Gastrocnemius medialis (tissue), 4 donors: ENCODE results near the gene CEP55. TPM values are rescaled to one million over a fixed set of nuclear protein-coding genes. Genes with fewer than 3 reads are reported as not detected.
"Not testable (repeated sequence)": the region's sequence is repeated elsewhere in the genome, so short reads cannot be mapped to it uniquely, and the experiment has no call there.

Experiments used
- ATAC-seq, 2 donors: fragments of 150-250 bp; one replicate each; pipeline ENCODE4 v1.9.1; 2016
- DNase-seq, 2 donors: peaks; one replicate each; pipeline ENCODE4 v3.0.0-alpha.2; 2019
- H3K27ac ChIP-seq, 4 donors: fragments of 200-600 bp; sonication (generic); 1 replicate in 1 of 4; 2 replicates in 3 of 4; pipeline ENCODE4 v1.5.1; 2016 to 2018; ENCODE audit warnings: mild to moderate bottlenecking in 2 of 4, moderate library complexity in 1 of 4
- H3K27me3 ChIP-seq, 3 donors: fragments of 200-600 bp; sonication (generic) in 2 of 3; 1 replicate in 1 of 3; 2 replicates in 2 of 3; pipeline versions ENCODE4 v1.5.1 to v1.6.0; 2016 to 2019; ENCODE audit warnings: mild to moderate bottlenecking in 1 of 3, moderate library complexity in 1 of 3
- H3K36me3 ChIP-seq, 2 donors: fragments of 200-600 bp; sonication (generic) in 1 of 2; one replicate each; pipeline ENCODE4 v1.5.1; 2017 to 2018
- H3K4me1 ChIP-seq, 2 donors: fragments of 200-600 bp; sonication (generic) in 1 of 2; one replicate each; pipeline ENCODE4 v1.5.1; 2016 to 2017; ENCODE audit warnings: mild to moderate bottlenecking in 2 of 2
- H3K4me3 ChIP-seq, 4 donors: fragments of 200-600 bp; sonication (generic) in 3 of 4; 1 replicate in 1 of 4; 2 replicates in 3 of 4; pipeline ENCODE4 v1.5.1; 2016 to 2019; ENCODE audit warnings: mild to moderate bottlenecking in 2 of 4
- H3K9me3 ChIP-seq, 3 donors: fragments of 200-600 bp; sonication (generic) in 2 of 3; 1 replicate in 1 of 3; 2 replicates in 2 of 3; pipeline ENCODE4 v1.5.1; 2016 to 2019
- POLR2A ChIP-seq, 2 donors: fragments of 450-650 bp; IDR thresholded peaks; one replicate each; pipeline ENCODE4 v1.6.1; 2017; ENCODE audit warnings: antibody characterized with exemption in 2 of 2, mild to moderate bottlenecking in 2 of 2, moderate library complexity in 2 of 2
- in situ Hi-C, 4 donors: fragments of 200-750 bp; cut with MboI; loops; one replicate each; pipeline versions ENCODE4 v1.15.0 to v1.8.0; 2017; ENCODE audit warnings: low sequenced_read_pairs in 4 of 4
- intact Hi-C: fragments of 100-400 bp; cut with DNase I; formaldehyde crosslinking; loops from one replicate; pipeline ENCODE4 v1.15.1; 2023; ENCODE audit warnings: low total_unique reads
- total RNA-seq, 4 donors: library from RNA; depleted of rRNA; stranded (reverse); fragments of >200 nt; gene quantifications; one replicate each; pipeline versions ENCODE4 v1.1.0 to v1.2.3, GENCODE V29; 2016
- TF ChIP-seq, protein P1 (sequence below), 5 experiments: fragments of 450-650 bp in 3 of 5; fragments of 200-600 bp in 2 of 5; sonication (generic) in 2 of 5; IDR thresholded peaks in 4 of 5; conservative IDR thresholded peaks in 1 of 5; 1 replicate in 4 of 5; 2 replicates in 1 of 5; pipeline ENCODE4 v1.5.1; 2016 to 2019; ENCODE audit warnings: antibody characterized with exemption in 5 of 5, mild to moderate bottlenecking in 3 of 5, moderate library complexity in 3 of 5

CEP55 gene
- total RNA-seq, 4 donors from 2014 or later = 0.32 to 0.62 (median 0.37) TPM

DNA sequence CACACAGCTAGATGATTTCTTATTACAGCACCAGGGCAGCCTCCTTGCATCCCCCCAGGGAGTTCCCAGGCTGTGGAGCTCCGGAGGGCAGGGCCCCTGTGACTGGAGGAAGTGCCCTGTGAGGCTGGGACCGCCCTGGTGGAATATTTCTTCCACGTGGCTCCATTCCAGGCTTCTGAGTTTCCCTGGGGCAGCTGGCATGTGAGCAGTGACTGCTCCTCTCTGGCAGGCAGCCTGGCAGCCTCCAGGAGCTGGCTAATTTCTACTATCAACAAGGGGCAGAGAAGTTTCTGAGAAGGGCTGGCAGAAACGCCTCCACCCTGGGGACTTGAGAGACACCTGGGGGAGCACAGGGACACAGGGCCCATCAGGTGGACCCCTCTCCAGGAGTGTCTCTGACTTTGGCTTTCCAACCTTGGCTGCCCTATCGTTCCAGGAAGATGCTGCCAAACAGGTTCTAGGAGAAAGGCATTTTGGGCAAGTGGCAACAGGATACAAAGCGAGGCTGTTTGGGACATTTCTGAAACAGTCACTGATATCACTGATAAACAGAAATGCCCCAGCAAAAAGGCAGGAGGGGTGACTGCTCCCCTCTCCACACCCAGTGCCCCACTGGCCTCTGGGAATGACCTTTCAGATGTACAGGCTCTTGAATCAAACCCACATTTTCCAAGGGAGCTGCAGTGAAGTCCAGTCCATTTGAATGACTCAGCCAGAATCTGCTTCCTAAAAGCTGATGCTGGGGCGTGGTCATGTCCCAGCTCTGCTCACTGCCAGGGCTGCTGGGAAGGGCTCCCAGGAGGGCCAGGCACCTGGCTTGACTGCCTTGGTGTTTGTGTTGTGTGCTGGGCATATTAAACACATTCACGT lies 30.4 kb upstream of the CEP55 start:
- peak; percentile 61 to 83 for DNase-seq
- peak overlapping the region; percentile 71 to 86 (median 78) for H3K27ac ChIP-seq
- H3K9me3 ChIP-seq = no peaks in the 10 kb centered on the region
- peak; percentile 63 to 75 for ATAC-seq
- no peak overlapping the region for H3K4me3 ChIP-seq
- no peaks in the 10 kb centered on the region for H3K27me3 ChIP-seq
- no peaks in the 10 kb centered on the region for H3K36me3 ChIP-seq
- intact Hi-C loops = no loop called here
- H3K4me1 ChIP-seq = peaks cover 14 to 28% of the 10 kb centered on the region in 2 donors
- TF ChIP-seq, protein P1, sequence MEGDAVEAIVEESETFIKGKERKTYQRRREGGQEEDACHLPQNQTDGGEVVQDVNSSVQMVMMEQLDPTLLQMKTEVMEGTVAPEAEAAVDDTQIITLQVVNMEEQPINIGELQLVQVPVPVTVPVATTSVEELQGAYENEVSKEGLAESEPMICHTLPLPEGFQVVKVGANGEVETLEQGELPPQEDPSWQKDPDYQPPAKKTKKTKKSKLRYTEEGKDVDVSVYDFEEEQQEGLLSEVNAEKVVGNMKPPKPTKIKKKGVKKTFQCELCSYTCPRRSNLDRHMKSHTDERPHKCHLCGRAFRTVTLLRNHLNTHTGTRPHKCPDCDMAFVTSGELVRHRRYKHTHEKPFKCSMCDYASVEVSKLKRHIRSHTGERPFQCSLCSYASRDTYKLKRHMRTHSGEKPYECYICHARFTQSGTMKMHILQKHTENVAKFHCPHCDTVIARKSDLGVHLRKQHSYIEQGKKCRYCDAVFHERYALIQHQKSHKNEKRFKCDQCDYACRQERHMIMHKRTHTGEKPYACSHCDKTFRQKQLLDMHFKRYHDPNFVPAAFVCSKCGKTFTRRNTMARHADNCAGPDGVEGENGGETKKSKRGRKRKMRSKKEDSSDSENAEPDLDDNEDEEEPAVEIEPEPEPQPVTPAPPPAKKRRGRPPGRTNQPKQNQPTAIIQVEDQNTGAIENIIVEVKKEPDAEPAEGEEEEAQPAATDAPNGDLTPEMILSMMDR (IDR thresholded peaks at IDR 0.05 in 4 of 5, conservative IDR thresholded peaks at IDR 0.05 in 1 of 5) = no peak
- no peak for TF ChIP-seq POLR2A (IDR thresholded peaks at IDR 0.05)
- in situ Hi-C loops = no loop called here

DNA sequence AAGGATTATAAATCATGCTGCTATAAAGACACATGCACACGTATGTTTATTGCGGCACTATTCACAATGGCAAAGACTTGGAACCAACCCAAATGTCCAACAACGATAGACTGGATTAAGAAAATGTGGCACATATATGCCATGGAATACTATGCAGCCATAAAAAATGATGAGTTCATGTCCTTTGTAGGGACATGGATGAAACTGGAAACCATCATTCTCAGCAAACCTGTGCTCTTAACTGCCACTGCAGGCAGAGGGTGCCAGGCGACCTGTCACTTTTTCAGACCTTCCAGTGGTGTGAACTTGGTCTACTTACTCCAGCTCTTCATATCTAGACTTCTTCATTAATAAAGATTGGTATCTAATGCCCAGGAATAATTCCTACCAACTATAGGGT lies 28.8 kb upstream of the CEP55 start:
- H3K9me3 ChIP-seq, in situ Hi-C loops, H3K4me3 ChIP-seq, intact Hi-C loops, DNase-seq, H3K36me3 ChIP-seq, ATAC-seq, H3K27me3 ChIP-seq: not testable (repeated sequence)
- peaks cover 14 to 28% of the 10 kb centered on the region in 2 donors for H3K4me1 ChIP-seq
- H3K27ac ChIP-seq = peak overlapping the region; percentile 50 to 69 (median 55)

DNA sequence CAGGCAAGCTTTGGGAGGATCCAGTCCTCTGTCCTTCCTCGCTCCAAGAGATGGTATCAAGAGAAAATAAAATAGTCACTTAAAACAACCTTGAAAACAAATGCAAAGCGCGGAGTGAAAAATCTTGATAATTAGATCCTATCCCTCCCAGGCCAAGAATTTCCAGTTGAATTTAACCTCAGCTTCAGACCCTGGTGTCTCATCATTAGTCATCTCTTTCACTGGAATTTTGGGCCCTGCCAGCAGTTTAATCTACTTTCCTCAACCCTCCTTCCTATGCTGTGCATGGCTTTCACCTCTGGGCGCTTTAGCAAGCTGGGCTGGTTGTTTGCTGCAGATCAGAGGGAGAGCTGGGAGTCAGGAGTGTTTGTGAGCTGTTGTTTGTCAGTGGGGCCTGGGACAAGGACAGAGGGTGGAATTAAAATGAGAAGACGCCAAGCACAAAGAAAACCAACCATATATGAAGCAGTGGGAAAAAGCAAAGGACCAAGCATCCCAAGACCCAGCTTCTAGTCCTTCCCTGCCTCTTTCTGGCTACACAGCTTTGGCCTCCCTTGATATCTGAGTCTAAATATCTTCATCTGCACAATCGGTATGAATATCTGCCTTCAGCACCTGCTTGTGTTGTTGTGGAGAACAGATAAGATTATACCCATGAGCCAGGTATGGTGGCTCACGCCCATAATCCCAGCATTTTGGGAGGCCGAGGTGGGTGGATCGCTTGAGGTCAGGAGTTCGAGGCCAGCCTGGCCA lies 27.8 kb upstream of the CEP55 start:
- DNase-seq (no peak), ATAC-seq (no peak)
- peaks cover 12 to 28% of the 10 kb centered on the region in 2 donors for H3K4me1 ChIP-seq
- H3K36me3 ChIP-seq = no peaks in the 10 kb centered on the region
- H3K27ac ChIP-seq = peak overlapping the region; percentile 50 to 69 (median 55)
- H3K4me3 ChIP-seq = no peak overlapping the region
- no peaks in the 10 kb centered on the region for H3K27me3 ChIP-seq
- in situ Hi-C loops (no loop called here), intact Hi-C loops (no loop called here)
- TF ChIP-seq, protein P1 (IDR thresholded peaks at IDR 0.05 in 4 of 5, conservative IDR thresholded peaks at IDR 0.05 in 1 of 5) = no peak
- TF ChIP-seq POLR2A (IDR thresholded peaks at IDR 0.05) = no peak
- no peaks in the 10 kb centered on the region for H3K9me3 ChIP-seq

DNA sequence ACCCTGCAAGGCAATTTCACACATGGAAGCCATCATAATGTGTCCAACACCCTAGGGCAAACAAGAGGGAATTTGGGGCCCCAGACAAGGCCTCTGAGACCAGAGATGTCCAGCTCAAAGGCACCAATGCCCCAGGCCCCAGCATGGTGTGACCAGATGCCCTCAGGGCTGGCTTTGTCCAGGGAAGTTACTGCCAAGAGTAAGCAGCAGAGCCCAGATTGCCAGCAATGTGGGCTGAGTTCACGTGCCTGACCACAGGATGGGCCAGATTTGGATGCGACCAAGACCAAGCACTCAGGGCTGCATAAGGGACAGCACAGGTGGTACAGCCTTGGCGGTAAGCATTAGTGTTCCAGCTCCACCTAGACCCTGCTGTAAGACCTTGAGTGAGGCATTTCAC lies 27.0 kb upstream of the CEP55 start:
- DNase-seq = peak in 1 of 2 donors; percentile 27
- no peak for ATAC-seq
- no peaks in the 10 kb centered on the region for H3K27me3 ChIP-seq
- H3K9me3 ChIP-seq = no peaks in the 10 kb centered on the region
- in situ Hi-C loops = no loop called here
- peaks cover 7 to 19% of the 10 kb centered on the region in 2 donors for H3K4me1 ChIP-seq
- no peak for TF ChIP-seq POLR2A (IDR thresholded peaks at IDR 0.05)
- TF ChIP-seq, protein P1 (IDR thresholded peaks at IDR 0.05 in 4 of 5, conservative IDR thresholded peaks at IDR 0.05 in 1 of 5) = no peak
- H3K27ac ChIP-seq = peak overlapping the region in 3 of 4 donors; percentile 6 to 69 (median 53)
- no peak overlapping the region for H3K4me3 ChIP-seq
- intact Hi-C loops = no loop called here
- H3K36me3 ChIP-seq = no peaks in the 10 kb centered on the region

DNA sequence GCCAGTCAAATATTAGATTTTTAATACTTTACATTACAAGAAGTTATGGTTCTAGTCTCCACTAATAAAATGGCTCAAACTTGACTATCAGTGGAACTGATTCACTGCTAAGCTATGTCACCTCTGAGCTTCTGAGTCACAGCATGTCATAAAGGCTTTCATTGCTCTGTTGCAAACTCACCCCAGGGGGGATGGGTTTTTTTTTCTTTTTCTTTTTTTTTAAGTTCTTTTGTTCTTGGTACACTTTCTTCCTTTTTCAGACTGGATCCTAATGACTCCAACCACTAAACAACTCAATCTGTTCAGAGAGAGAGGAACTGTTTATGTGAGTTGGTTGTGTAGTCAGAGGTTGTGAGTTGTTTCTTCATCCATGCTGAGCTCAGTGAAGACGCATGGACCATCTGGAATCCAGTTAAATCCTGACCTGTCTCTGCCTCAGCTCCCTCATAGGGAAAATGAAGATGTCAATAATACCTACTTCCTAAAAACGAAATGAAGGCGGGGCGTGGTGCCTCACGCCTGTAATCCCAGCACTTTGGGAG lies 25.2 kb upstream of the CEP55 start:
- Histone ChIP-seq H3K36me3 (no peaks in the 10 kb centered on the region), H3K4me3 (no peak overlapping the region), H3K4me1 (peaks cover 1 to 5% of the 10 kb centered on the region in 2 donors), H3K9me3 (no peaks in the 10 kb centered on the region), H3K27me3 (no peaks in the 10 kb centered on the region), H3K27ac (peak overlapping the region; percentile 36 to 69 (median 60))
- DNase-seq = no peak
- in situ Hi-C loops = no loop called here
- TF ChIP-seq, protein P1 (IDR thresholded peaks at IDR 0.05 in 4 of 5, conservative IDR thresholded peaks at IDR 0.05 in 1 of 5) = no peak
- TF ChIP-seq POLR2A (IDR thresholded peaks at IDR 0.05) = no peak
- intact Hi-C loops = no loop called here
- ATAC-seq = peak; percentile 70 to 73
